ENCODE data around the gene ZPR1.

Gene ZPR1

GRCh38 chr11:116750070-116750718 is 37.6 kb downstream of the ZPR1 start:
- no peak for DNase-seq (ENCODE audit: low read depth in 2 of 2)

GRCh38 chr11:116742104-116742503 is 45.7 kb downstream of the ZPR1 start:
- DNase-seq (ENCODE audit: low read depth in 2 of 2), result no peak

GRCh38 chr11:116740741-116741140 is 47.1 kb downstream of the ZPR1 start:
- no peak for DNase-seq (ENCODE audit: low read depth in 2 of 2)

DNA sequence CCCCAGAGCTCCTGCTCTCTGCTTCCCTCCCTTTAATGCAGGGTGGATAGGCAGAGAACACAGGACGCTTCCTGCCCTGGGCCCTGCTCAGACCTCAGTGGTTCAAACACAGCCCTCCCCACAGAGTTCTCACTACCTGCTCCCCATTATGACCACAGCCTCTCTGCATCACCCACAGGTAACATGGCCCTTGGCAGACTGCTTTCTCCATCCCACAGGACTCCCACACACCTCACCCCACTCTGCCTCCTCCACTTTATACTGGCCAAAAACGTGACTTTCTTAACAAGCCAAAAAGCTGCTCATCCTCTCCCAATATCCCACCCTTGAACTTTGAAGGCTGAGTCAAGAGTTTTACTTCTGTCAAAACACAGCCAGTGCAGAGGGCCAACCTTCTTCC is 48.8 kb downstream of the ZPR1 start:
- no peak for DNase-seq (ENCODE audit: low read depth in 2 of 2)

GRCh38 chr11:116736763-116737162 is 51.1 kb downstream of the ZPR1 start:
- DNase-seq (ENCODE audit: low read depth in 2 of 2), result no peak

GRCh38 chr11:116733969-116734508 is 53.8 kb downstream of the ZPR1 start:
- DNase-seq (ENCODE audit: low read depth in 2 of 2), result no peak

GRCh38 chr11:116733043-116733755 is 54.6 kb downstream of the ZPR1 start:
- DNase-seq (ENCODE audit: low read depth in 2 of 2), result no peak

GRCh38 chr11:116732271-116733042 is 55.4 kb downstream of the ZPR1 start:
- DNase-seq (ENCODE audit: low read depth in 2 of 2), result peak; percentile 43 to 50

- no peak for DNase-seq (ENCODE audit: low read depth in 2 of 2)
Observed at GRCh38 chr11:116731821-116732220, 56.0 kb downstream of the ZPR1 start.

GRCh38 chr11:116731097-116731761 is 56.6 kb downstream of the ZPR1 start:
- DNase-seq (ENCODE audit: low read depth in 2 of 2), result no peak

GRCh38 chr11:116730601-116731000 is 57.2 kb downstream of the ZPR1 start:
- no peak for DNase-seq (ENCODE audit: low read depth in 2 of 2)

GRCh38 chr11:116730241-116730561 is 57.6 kb downstream of the ZPR1 start:
- no peak for DNase-seq (ENCODE audit: low read depth in 2 of 2)

- DNase-seq (ENCODE audit: low read depth in 2 of 2), result no peak
Observed at GRCh38 chr11:116729501-116730240, 58.2 kb downstream of the ZPR1 start.

DNA sequence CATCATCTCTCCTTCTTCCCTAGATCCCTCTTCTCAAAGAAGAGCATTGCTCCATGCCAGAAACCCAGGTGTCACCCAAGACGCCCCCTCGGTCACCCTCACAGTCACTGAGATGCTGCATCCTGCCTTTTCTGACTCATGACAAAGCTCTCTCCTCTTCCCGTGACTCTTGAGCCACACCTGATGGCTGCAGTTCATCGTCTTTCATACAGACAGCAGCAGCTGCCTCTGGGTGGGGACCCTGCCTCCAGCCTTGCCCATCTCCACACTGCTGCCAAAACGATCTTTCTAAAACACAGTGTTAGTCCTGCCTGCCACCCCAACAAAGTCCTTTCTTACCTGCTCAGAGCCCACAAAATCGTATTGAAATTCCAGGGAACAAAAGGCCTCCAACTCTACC is 59.8 kb downstream of the ZPR1 start:
- DNase-seq (ENCODE audit: low read depth in 2 of 2), result no peak

GRCh38 chr11:116725434-116726221 is 62.2 kb downstream of the ZPR1 start:
- no peak for DNase-seq (ENCODE audit: low read depth in 2 of 2)

- DNase-seq (ENCODE audit: low read depth in 2 of 2), result no peak
Observed at GRCh38 chr11:116724813-116725212, 63.0 kb downstream of the ZPR1 start.
